Esophagus squamous epithelium (tissue), 5 donors: ENCODE data around the gene TECPR1. TPM values are rescaled to one million over a fixed set of nuclear protein-coding genes. Genes with fewer than 3 reads are reported as not detected.

Experiments
- DNase-seq: peaks from one replicate; lab custom pipeline; 2025; lab: John Stamatoyannopoulos, UW
- H3K27ac ChIP-seq, 4 donors: fragments of 200-600 bp; sonication (generic); one replicate each; pipeline ENCODE4 v1.5.1; 2016 to 2019; ENCODE audit warnings: mild to moderate bottlenecking in 1 of 4
- H3K27me3 ChIP-seq, 4 donors: fragments of 200-600 bp; sonication (generic); 1 replicate in 3 of 4; 2 replicates in 1 of 4; pipeline versions ENCODE4 v1.5.1 to v1.6.0; 2017 to 2021; ENCODE audit warnings: antibody characterized with exemption in 1 of 4
- H3K36me3 ChIP-seq, 3 donors: fragments of 200-600 bp; sonication (generic); one replicate each; pipeline ENCODE4 v1.5.1; 2016 to 2019
- H3K4me1 ChIP-seq, 3 donors: fragments of 200-600 bp; sonication (generic); one replicate each; pipeline ENCODE4 v1.5.1; 2017 to 2019
- H3K4me3 ChIP-seq, 4 donors: fragments of 200-600 bp; sonication (generic); 1 replicate in 3 of 4; 2 replicates in 1 of 4; pipeline ENCODE4 v1.5.1; 2016 to 2019; ENCODE audit warnings: mild to moderate bottlenecking in 2 of 4, moderate library complexity in 1 of 4
- H3K9me3 ChIP-seq, 3 donors: fragments of 200-600 bp; sonication (generic); one replicate each; pipeline ENCODE4 v1.5.1; 2016 to 2019
- POLR2A ChIP-seq, 4 donors: fragments of 450-650 bp; IDR thresholded peaks; one replicate each; pipeline ENCODE4 v1.6.1; 2017; ENCODE audit warnings: antibody characterized with exemption in 4 of 4, mild to moderate bottlenecking in 4 of 4, moderate library complexity in 3 of 4
- WGBS, 2 donors: methylation state at CpG; one replicate each; pipeline ENCODE4 v1.1.5; 2018; 5-methylcytosine and 5-hydroxymethylcytosine counted together
- intact Hi-C: fragments of 100-400 bp; cut with DNase I; formaldehyde crosslinking; loops from one replicate; pipeline ENCODE4 v1.15.0; 2022
- total RNA-seq, 4 donors: library from RNA; depleted of rRNA; stranded (reverse); fragments of >200 nt; gene quantifications; one replicate each; pipeline ENCODE4 v1.1.0, GENCODE V29; 2016
- TF ChIP-seq, protein P1 (sequence below), 6 experiments: fragments of 450-650 bp in 4 of 6; fragments of 200-600 bp in 2 of 6; sonication (generic) in 2 of 6; IDR thresholded peaks; one replicate each; pipeline ENCODE4 v1.5.1; 2016 to 2019; ENCODE audit warnings: antibody characterized with exemption in 6 of 6, mild to moderate bottlenecking in 4 of 6, moderate library complexity in 4 of 6
- donor health status: DM: yes; HTN: yes; CAD: no.

Gene TECPR1
- total RNA-seq, 4 donors from 2014 or later: 13.4 to 21.5 (median 19.0) TPM

- DNase-seq: no peak
- peaks cover 9 to 100% (median 31%) of the 10 kb centered on the region in 3 donors for H3K36me3 ChIP-seq
- no peaks in the 10 kb centered on the region for H3K9me3 ChIP-seq
- no peaks in the 10 kb centered on the region for H3K27me3 ChIP-seq
- H3K4me1 ChIP-seq: no peaks in the 10 kb centered on the region
- 84 to 88% methylated on average over 9 to 18 of the region's 22 CpGs for WGBS, 2 donors
- TF ChIP-seq POLR2A (IDR thresholded peaks at IDR 0.05): no peak
- TF ChIP-seq, protein P1, sequence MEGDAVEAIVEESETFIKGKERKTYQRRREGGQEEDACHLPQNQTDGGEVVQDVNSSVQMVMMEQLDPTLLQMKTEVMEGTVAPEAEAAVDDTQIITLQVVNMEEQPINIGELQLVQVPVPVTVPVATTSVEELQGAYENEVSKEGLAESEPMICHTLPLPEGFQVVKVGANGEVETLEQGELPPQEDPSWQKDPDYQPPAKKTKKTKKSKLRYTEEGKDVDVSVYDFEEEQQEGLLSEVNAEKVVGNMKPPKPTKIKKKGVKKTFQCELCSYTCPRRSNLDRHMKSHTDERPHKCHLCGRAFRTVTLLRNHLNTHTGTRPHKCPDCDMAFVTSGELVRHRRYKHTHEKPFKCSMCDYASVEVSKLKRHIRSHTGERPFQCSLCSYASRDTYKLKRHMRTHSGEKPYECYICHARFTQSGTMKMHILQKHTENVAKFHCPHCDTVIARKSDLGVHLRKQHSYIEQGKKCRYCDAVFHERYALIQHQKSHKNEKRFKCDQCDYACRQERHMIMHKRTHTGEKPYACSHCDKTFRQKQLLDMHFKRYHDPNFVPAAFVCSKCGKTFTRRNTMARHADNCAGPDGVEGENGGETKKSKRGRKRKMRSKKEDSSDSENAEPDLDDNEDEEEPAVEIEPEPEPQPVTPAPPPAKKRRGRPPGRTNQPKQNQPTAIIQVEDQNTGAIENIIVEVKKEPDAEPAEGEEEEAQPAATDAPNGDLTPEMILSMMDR (IDR thresholded peaks at IDR 0.05): no peak
- H3K27ac ChIP-seq: no peak overlapping the region
- H3K4me3 ChIP-seq: no peak overlapping the region
- intact Hi-C loops: no loop called here
These were observed 59.1 kb downstream of the TECPR1 start for GRCh38 chr7:98192781-98193457.

DNA sequence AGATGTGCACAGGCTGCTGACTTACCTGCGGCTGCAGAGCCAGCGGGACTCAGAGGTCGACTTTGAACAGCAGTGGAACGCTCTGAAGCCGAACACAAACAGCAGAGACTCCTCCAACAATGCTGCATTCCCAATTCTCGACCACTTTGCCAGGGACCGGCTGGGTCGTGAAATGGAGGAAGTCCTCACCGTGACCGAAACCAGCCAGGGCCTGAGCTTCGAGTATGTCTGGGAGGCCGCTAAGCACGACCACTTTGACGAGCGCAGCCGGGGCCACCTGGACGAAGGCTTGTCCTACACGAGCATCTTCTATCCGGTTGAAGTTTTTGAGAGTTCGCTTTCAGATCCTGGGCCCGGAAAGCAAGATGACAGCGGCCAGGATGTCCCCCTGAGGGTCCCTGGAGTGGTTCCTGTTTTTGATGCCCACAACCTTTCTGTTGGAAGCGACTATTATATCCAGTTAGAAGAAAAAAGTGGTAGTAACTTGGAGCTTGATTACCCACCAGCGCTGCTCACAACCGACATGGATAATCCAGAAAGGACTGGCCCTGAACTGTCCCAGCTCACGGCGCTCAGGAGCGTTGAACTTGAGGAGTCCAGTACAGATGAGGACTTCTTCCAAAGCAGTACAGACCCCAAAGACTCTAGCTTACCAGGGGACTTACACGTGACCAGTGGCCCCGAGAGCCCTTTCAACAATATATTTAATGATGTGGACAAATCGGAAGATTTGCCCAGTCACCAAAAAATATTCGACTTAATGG is 60.2 kb downstream of the TECPR1 start:
- no peak for DNase-seq
- no peaks in the 10 kb centered on the region for H3K27me3 ChIP-seq
- intact Hi-C loops: no loop called here
- H3K36me3 ChIP-seq: peaks cover 9 to 100% (median 31%) of the 10 kb centered on the region in 3 donors
- WGBS, 2 donors: 93 to 94% methylated on average over 24 to 25 of the region's 32 CpGs
- TF ChIP-seq, protein P1 (IDR thresholded peaks at IDR 0.05): no peak
- no peak for TF ChIP-seq POLR2A (IDR thresholded peaks at IDR 0.05)
- no peak overlapping the region for H3K27ac ChIP-seq
- no peaks in the 10 kb centered on the region for H3K9me3 ChIP-seq
- H3K4me3 ChIP-seq: no peak overlapping the region
- peaks cover 0 to 1% (median 0%) of the 10 kb centered on the region in 3 donors for H3K4me1 ChIP-seq

GRCh38 chr7:98189559-98189958 is 62.5 kb downstream of the TECPR1 start:
- H3K4me3 ChIP-seq: no peak overlapping the region

GRCh38 chr7:98187138-98187502 is 64.9 kb downstream of the TECPR1 start:
- no peak for DNase-seq
- Histone ChIP-seq H3K36me3 (peaks cover 0 to 68% (median 9%) of the 10 kb centered on the region in 3 donors), H3K27ac (no peak overlapping the region), H3K27me3 (no peaks in the 10 kb centered on the region), H3K4me3 (no peak overlapping the region), H3K9me3 (no peaks in the 10 kb centered on the region), H3K4me1 (peaks cover 0 to 8% (median 4%) of the 10 kb centered on the region in 3 donors)
- WGBS, 2 donors: 16 to 18% methylated on average over 1 of the region's 1 CpG
- intact Hi-C loops: no loop called here
- TF ChIP-seq, protein P1 (IDR thresholded peaks at IDR 0.05): no peak
- no peak for TF ChIP-seq POLR2A (IDR thresholded peaks at IDR 0.05)

More at GRCh38 chr7:98189559-98189958, 62.5 kb downstream of the TECPR1 start:
- Histone ChIP-seq H3K36me3 (peaks cover 9 to 93% (median 22%) of the 10 kb centered on the region in 3 donors), H3K9me3 (no peaks in the 10 kb centered on the region), H3K27ac (no peak overlapping the region), H3K4me1 (peaks cover 0 to 8% (median 4%) of the 10 kb centered on the region in 3 donors), H3K27me3 (no peaks in the 10 kb centered on the region)
- DNase-seq: no peak
- TF ChIP-seq POLR2A (IDR thresholded peaks at IDR 0.05): no peak
- TF ChIP-seq, protein P1 (IDR thresholded peaks at IDR 0.05): no peak
- intact Hi-C loops: no loop called here
- WGBS, 2 donors: 93 to 94% methylated on average over 11 of the region's 11 CpGs
